Measurements from ENCODE around the gene CSE1L. TPM values are rescaled to one million over a fixed set of nuclear protein-coding genes. Genes with fewer than 3 reads are reported as not detected.
A peak's percentile ranks its signal among the peaks of the same experiment; 100 is the strongest.
"Not testable (repeated sequence)": the region's sequence is repeated elsewhere in the genome, so short reads cannot be mapped to it uniquely, and the experiment has no call there.

Gene CSE1L
- total RNA-seq, 2 donors from 2014 or later, result 26.8 to 33.0 TPM

- Mint-ChIP-seq H3K4me3 (no peak overlapping the region), H3K27ac (peak overlapping the region; percentile 57), H3K27me3 (no peaks in the 10 kb centered on the region), H3K4me1 (peaks cover 3% of the 10 kb centered on the region), H3K36me3 (ENCODE audit: low read depth) (peaks cover 17% of the 10 kb centered on the region)
- ATAC-seq (no peak), DNase-seq (no peak)
- no peaks in the 10 kb centered on the region for H3K9me3 ChIP-seq (ENCODE audit: control insufficient read depth, low read length, poor library complexity, severe bottlenecking)
Observed at GRCh38 chr20:49119988-49120387, 73.9 kb downstream of the CSE1L start.

GRCh38 chr20:49122920-49123319, 76.8 kb downstream of the CSE1L start:
- DNase-seq, result no peak
- Mint-ChIP-seq H3K36me3 (ENCODE audit: low read depth) (peaks cover 14% of the 10 kb centered on the region), H3K4me3 (no peak overlapping the region), H3K27ac (no peak overlapping the region), H3K27me3 (no peaks in the 10 kb centered on the region), H3K4me1 (peaks cover 9% of the 10 kb centered on the region)
- ATAC-seq, result no peak
- H3K9me3 ChIP-seq (ENCODE audit: control insufficient read depth, low read length, poor library complexity, severe bottlenecking), result no peaks in the 10 kb centered on the region

GRCh38 chr20:49123982-49124381, 77.9 kb downstream of the CSE1L start:
- DNase-seq (no peak), ATAC-seq (no peak)
- Mint-ChIP-seq H3K27ac (peak overlapping the region; percentile 81), H3K27me3 (no peaks in the 10 kb centered on the region), H3K4me1 (peaks cover 9% of the 10 kb centered on the region), H3K4me3 (no peak overlapping the region), H3K36me3 (ENCODE audit: low read depth) (peaks cover 12% of the 10 kb centered on the region)
- H3K9me3 ChIP-seq (ENCODE audit: control insufficient read depth, low read length, poor library complexity, severe bottlenecking), result no peaks in the 10 kb centered on the region

- H3K4me3 Mint-ChIP-seq, result no peak overlapping the region
- ATAC-seq (peak; percentile 69), DNase-seq (no peak)
- no peaks in the 10 kb centered on the region for H3K9me3 ChIP-seq (ENCODE audit: control insufficient read depth, low read length, poor library complexity, severe bottlenecking)
- no peaks in the 10 kb centered on the region for H3K27me3 Mint-ChIP-seq
- no peak overlapping the region for H3K27ac Mint-ChIP-seq
- peaks cover 14% of the 10 kb centered on the region for H3K4me1 Mint-ChIP-seq
- peaks cover 8% of the 10 kb centered on the region for H3K36me3 Mint-ChIP-seq (ENCODE audit: low read depth)
Observed at GRCh38 chr20:49132995-49133478, 86.9 kb downstream of the CSE1L start.

- DNase-seq (no peak), ATAC-seq (no peak)
- H3K27ac Mint-ChIP-seq, result peak overlapping the region; percentile 6
- H3K27me3 Mint-ChIP-seq, result no peaks in the 10 kb centered on the region
- peaks cover 14% of the 10 kb centered on the region for H3K4me1 Mint-ChIP-seq
- H3K36me3 Mint-ChIP-seq (ENCODE audit: low read depth), result peaks cover 8% of the 10 kb centered on the region
- H3K4me3 Mint-ChIP-seq, result no peak overlapping the region
- no peaks in the 10 kb centered on the region for H3K9me3 ChIP-seq (ENCODE audit: control insufficient read depth, low read length, poor library complexity, severe bottlenecking)
Observed at GRCh38 chr20:49133571-49133970, 87.5 kb downstream of the CSE1L start.

GRCh38 chr20:49134797-49135196, 88.7 kb downstream of the CSE1L start:
- not testable (repeated sequence) for H3K27ac Mint-ChIP-seq; ATAC-seq; H3K27me3 Mint-ChIP-seq; H3K36me3 Mint-ChIP-seq (ENCODE audit: low read depth); H3K9me3 ChIP-seq (ENCODE audit: control insufficient read depth, low read length, poor library complexity, severe bottlenecking); DNase-seq; H3K4me3 Mint-ChIP-seq
- peaks cover 14% of the 10 kb centered on the region for H3K4me1 Mint-ChIP-seq

GRCh38 chr20:49136817-49137571, 90.9 kb downstream of the CSE1L start:
- H3K9me3 ChIP-seq (ENCODE audit: control insufficient read depth, low read length, poor library complexity, severe bottlenecking), result no peaks in the 10 kb centered on the region
- Mint-ChIP-seq H3K4me3 (no peak overlapping the region), H3K27me3 (no peaks in the 10 kb centered on the region), H3K36me3 (ENCODE audit: low read depth) (peaks cover 5% of the 10 kb centered on the region), H3K27ac (no peak overlapping the region), H3K4me1 (peaks cover 11% of the 10 kb centered on the region)
- ATAC-seq, result no peak
- no peak for DNase-seq

GRCh38 chr20:49138431-49138830, 92.3 kb downstream of the CSE1L start:
- Mint-ChIP-seq H3K36me3 (ENCODE audit: low read depth) (peaks cover 5% of the 10 kb centered on the region), H3K4me1 (peaks cover 7% of the 10 kb centered on the region), H3K27me3 (no peaks in the 10 kb centered on the region), H3K27ac (peak overlapping the region; percentile 62), H3K4me3 (no peak overlapping the region)
- ATAC-seq (no peak), DNase-seq (no peak)
- no peaks in the 10 kb centered on the region for H3K9me3 ChIP-seq (ENCODE audit: control insufficient read depth, low read length, poor library complexity, severe bottlenecking)

- Mint-ChIP-seq H3K27me3 (no peaks in the 10 kb centered on the region), H3K4me1 (peaks cover 6% of the 10 kb centered on the region), H3K27ac (peak overlapping the region; percentile 70), H3K4me3 (no peak overlapping the region), H3K36me3 (ENCODE audit: low read depth) (no peaks in the 10 kb centered on the region)
- DNase-seq, result no peak
- H3K9me3 ChIP-seq (ENCODE audit: control insufficient read depth, low read length, poor library complexity, severe bottlenecking), result no peaks in the 10 kb centered on the region
- ATAC-seq, result no peak
Observed at GRCh38 chr20:49140411-49140810, 94.3 kb downstream of the CSE1L start.

- H3K9me3 ChIP-seq (ENCODE audit: control insufficient read depth, low read length, poor library complexity, severe bottlenecking), result no peaks in the 10 kb centered on the region
- Mint-ChIP-seq H3K4me1 (peaks cover 6% of the 10 kb centered on the region), H3K27ac (peak overlapping the region; percentile 70), H3K4me3 (no peak overlapping the region), H3K27me3 (no peaks in the 10 kb centered on the region), H3K36me3 (ENCODE audit: low read depth) (no peaks in the 10 kb centered on the region)
- no peak for ATAC-seq
- DNase-seq, result no peak
Observed at GRCh38 chr20:49140834-49141233, 94.7 kb downstream of the CSE1L start.

Other genes with a start within 250 kb of the CSE1L start
- gene PREX1, start 218.3 kb upstream of the CSE1L start, total RNA-seq, result 100 to 1,000 TPM; 188 to 200 TPM
- gene ARFGEF2, start 124.6 kb upstream of the CSE1L start, total RNA-seq, result 10 to 100 TPM; 24.1 to 24.7 TPM
- 10 to 100 TPM; 45.6 to 62.5 TPM for gene STAU1, start 142.0 kb downstream of the CSE1L start, total RNA-seq
- gene DDX27, start 173.1 kb downstream of the CSE1L start, total RNA-seq, result 10 to 100 TPM; 84.1 to 87.5 TPM
- 10 to 100 TPM; 54.0 to 58.8 TPM for gene ZNFX1, start 231.7 kb downstream of the CSE1L start, total RNA-seq

All from T-helper 17 cell (primary cell).